ENCODE measurements around the gene GATAD2B. TPM values are rescaled to one million over a fixed set of nuclear protein-coding genes. Genes with fewer than 3 reads are reported as not detected.
A peak's percentile ranks its signal among the peaks of the same experiment; 100 is the strongest.

GATAD2B gene
- total and polyA plus RNA-seq, 2 of the 4 experiments (the other 2 are of a cell fraction): 3.8 to 6.2 TPM

DNA sequence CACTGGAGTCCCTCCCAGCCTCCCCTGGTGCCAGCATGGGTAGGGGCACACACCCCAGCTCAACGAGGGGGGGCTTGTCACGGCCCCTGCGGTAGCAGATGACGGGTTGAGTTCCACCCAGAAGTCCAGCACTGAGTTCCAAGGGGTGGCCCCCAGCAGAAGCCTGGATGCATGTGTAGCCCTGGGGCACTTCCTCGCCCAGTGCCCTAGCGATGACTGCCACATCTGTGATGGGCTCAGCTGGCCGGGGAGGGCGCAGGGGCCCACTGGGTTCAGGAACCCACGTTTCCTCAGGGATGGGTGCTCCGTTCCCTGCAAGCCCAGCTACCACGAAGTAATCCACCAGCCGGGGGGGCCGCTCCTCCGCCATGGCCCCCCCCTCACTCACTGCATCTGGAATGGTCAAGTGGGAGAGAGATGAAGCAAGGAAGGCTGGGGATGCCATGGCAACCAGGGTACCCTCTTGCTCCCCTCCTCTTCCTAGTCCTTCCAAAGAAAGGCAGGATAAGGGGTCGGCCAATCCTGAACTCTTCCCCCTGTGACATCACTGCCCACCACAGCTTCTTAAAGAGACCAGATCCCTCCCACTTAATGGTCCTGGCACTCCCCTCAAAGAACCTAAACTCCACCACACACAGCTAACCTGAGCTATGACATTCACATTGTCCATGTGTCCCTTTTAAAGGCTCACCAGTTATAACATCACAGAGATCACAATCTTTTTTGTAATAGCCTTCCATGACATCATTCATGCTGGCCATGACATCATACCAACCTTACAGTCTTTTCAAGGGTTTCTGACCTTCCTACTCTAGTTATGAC is 21.4 kb upstream of the GATAD2B start:
- BruUV-seq (replicated peaks): no TSS peak
- 78% methylated on average over 3 of the region's 15 CpGs; no CpG with 5 or more reads in 1 of the 2 experiments for WGBS, 2 experiments (ENCODE audit: extremely low coverage in 2 of 2, insufficient read length in 1 of 2)
- no peak overlapping the region for H2BK5ac ChIP-seq (ENCODE audit: low read depth, low read length, poor library complexity, severe bottlenecking)
- peak overlapping the region in 1 of 2 experiments; percentile 21; a peak in 1 of 4 replicates for H4K8ac ChIP-seq (ENCODE audit: low read depth in 2 of 2, low read length in 2 of 2)
- intact Hi-C loops (cut with micrococcal nuclease): no loop called here
- H2BK20ac ChIP-seq (ENCODE audit: low read depth, low read length): no peak overlapping the region
- no peak overlapping the region for H4K91ac ChIP-seq (ENCODE audit: insufficient read depth, low read depth, low read length)
- H3K9me3 ChIP-seq (ENCODE audit: control insufficient read depth, insufficient read depth, low read length): no peaks in the 10 kb centered on the region
- H3K56ac ChIP-seq (ENCODE audit: extremely low read depth, insufficient read depth, low read length): no peak overlapping the region
- in situ Hi-C loops (cut with MboI; ENCODE audit: low sequenced_read_pairs): no loop called here
- TF ChIP-seq BHLHE40 (IDR thresholded peaks at IDR 0.05; ENCODE audit: low read depth, low read length) (no peak), RCOR1 (IDR thresholded peaks at IDR 0.05; ENCODE audit: insufficient replicate concordance, low read length) (no peak), FOS (IDR thresholded peaks at IDR 0.05; ENCODE audit: low read depth, low read length) (no peak)
- TF ChIP-seq, protein P1, sequence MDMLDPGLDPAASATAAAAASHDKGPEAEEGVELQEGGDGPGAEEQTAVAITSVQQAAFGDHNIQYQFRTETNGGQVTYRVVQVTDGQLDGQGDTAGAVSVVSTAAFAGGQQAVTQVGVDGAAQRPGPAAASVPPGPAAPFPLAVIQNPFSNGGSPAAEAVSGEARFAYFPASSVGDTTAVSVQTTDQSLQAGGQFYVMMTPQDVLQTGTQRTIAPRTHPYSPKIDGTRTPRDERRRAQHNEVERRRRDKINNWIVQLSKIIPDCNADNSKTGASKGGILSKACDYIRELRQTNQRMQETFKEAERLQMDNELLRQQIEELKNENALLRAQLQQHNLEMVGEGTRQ (IDR thresholded peaks at IDR 0.05; ENCODE audit: low read depth, low read length): no peak
- peak overlapping the region; percentile 99 for H2AK9ac ChIP-seq (replicated peaks; ENCODE audit: low read depth, low read length, poor library complexity)
- CTCF ChIA-PET: interaction anchor here (1.0 kb wide), 1 partner anchor 42 kb away, joined by 3 read pairs; the partner anchor contains the start of gene RAB13
- H3K36me3 ChIP-seq (ENCODE audit: control insufficient read depth, insufficient read depth, low read length): peaks cover 48% of the 10 kb centered on the region
- no peaks in the 10 kb centered on the region for H3K27me3 ChIP-seq (ENCODE audit: control insufficient read depth, insufficient read depth, low read length)
- ATAC-seq (ENCODE audit: low read depth) (no peak), DNase-seq (no peak)
- dilution Hi-C loops (cut with HindIII; ENCODE audit: low sequenced_read_pairs, unreplicated experiment): no loop called here
- H3K9ac ChIP-seq (ENCODE audit: low read depth, low read length): no peak overlapping the region
- peaks cover 15 to 58% of the 10 kb centered on the region in 2 experiments for H3K79me1 ChIP-seq (ENCODE audit: low read depth in 1 of 2, low read length in 2 of 2)
- H3K14ac ChIP-seq (replicated peaks; ENCODE audit: low read depth, low read length): no peak overlapping the region
- POLR2A ChIA-PET (ENCODE audit: unreplicated experiment): interaction anchor here (0.6 kb wide), 1 partner anchor 500 kb away, joined by 3 read pairs; no protein-coding TSS in a partner anchor
- H2BK120ac ChIP-seq (ENCODE audit: low read depth, low read length): no peak overlapping the region
- 0 out of 3 replicates have a peak overlapping the region, but pooled peaks have one; percentile 21 for H2BK15ac ChIP-seq (ENCODE audit: low read depth, low read length)
- no peak overlapping the region for H3K4ac ChIP-seq (ENCODE audit: low read depth, low read length)
- H3K27ac ChIP-seq (ENCODE audit: insufficient read depth, low read length): no peak overlapping the region
- peaks cover 18% of the 10 kb centered on the region; the same call in 1 of the 2 replicates for H3K9me1 ChIP-seq (ENCODE audit: insufficient read depth, low read length)
- no peak overlapping the region for H2AK5ac ChIP-seq (ENCODE audit: low read depth, low read length)
- H3K23ac ChIP-seq (ENCODE audit: low read depth, low read length): no peak overlapping the region; the same call in 1 of the 2 replicates
- peak overlapping the region; percentile 36 for H2AFZ ChIP-seq (replicated peaks; ENCODE audit: low read length, poor library complexity)
- H3K4me1 ChIP-seq (ENCODE audit: control insufficient read depth, insufficient read depth, low read length): peaks cover 9% of the 10 kb centered on the region
- no peak overlapping the region for H3K18ac ChIP-seq (ENCODE audit: low read depth, low read length)
- no peak overlapping the region for H3K4me2 ChIP-seq (ENCODE audit: low read depth, low read length)
- H4K5ac ChIP-seq (ENCODE audit: low read depth, low read length): no peak overlapping the region
- H3K4me3 ChIP-seq (ENCODE audit: insufficient read depth, low read depth, low read length): no peak overlapping the region
- peaks cover 11% of the 10 kb centered on the region for H4K20me1 ChIP-seq (ENCODE audit: insufficient read depth, low read length)
